ENCODE results near the gene STAT5B. TPM values are rescaled to one million over a fixed set of nuclear protein-coding genes. Genes with fewer than 3 reads are reported as not detected.

The STAT5B gene
- total RNA-seq, 2 donors from 2014 or later = 35.7 to 51.4 TPM

DNA sequence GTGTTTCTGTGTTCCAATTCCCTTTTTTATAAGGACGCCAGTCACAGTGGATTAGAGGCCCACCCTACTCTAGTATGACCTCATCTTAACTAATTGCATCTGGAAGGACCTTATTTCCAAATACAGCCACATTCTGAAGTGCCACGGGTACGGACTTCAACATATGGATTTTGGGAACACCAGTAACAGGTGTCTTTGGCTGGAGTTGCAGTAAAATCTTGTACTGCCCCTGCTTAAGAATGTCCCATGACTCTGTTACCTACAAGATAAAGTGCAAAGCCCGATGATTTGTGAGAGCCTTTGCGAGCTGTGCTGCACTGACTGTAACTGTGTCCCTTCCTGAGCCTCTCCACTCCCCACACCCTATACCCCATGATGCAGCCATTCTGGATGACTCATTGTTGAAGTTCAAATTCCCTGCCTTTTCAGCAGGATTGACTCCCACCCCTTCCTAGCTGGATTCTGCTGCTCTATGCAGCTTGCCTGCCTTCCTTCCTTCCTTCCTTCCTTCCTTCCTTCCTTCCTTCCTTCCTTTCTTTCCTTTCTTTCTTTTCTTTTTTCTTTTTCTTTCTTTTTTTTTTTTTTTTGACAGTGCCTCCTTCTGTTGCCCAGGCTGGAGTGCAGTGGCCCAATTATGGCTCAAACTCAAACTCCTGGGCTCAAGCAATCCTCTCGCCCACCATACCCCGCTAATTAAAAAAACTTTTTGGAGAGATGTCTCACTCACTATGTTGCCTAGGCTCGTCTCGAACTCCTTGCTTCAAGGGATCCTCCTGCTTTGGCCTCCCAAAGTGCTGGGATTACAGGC lies 93.1 kb downstream of the STAT5B start:
- no peaks in the 10 kb centered on the region for H3K36me3 Mint-ChIP-seq (ENCODE audit: low read depth)
- Histone ChIP-seq H3K36me3 (ENCODE audit: control insufficient read depth, insufficient read depth, low read length) (no peaks in the 10 kb centered on the region), H3K27me3 (ENCODE audit: control insufficient read depth, insufficient read depth, low read length, poor library complexity, severe bottlenecking) (peaks cover 67% of the 10 kb centered on the region), H3K4me3 (ENCODE audit: low read length) (peak overlapping the region; percentile 76), H3K27ac (ENCODE audit: low read depth, low read length) (no peak overlapping the region), H3K9me3 (ENCODE audit: control insufficient read depth, low read length) (no peaks in the 10 kb centered on the region), H3K4me1 (ENCODE audit: control insufficient read depth, insufficient read depth, low read length) (peaks cover 4% of the 10 kb centered on the region), H3K9ac (ENCODE audit: extremely low read depth, low read length, poor library complexity, severe bottlenecking) (no peak overlapping the region)
- H3K27ac Mint-ChIP-seq = no peak overlapping the region
- no peak for TF ChIP-seq CTCF (conservative IDR thresholded peaks at IDR 0.05)
- peaks cover 77% of the 10 kb centered on the region for H3K27me3 Mint-ChIP-seq (ENCODE audit: insufficient read depth)
- H3K4me1 Mint-ChIP-seq = peaks cover 8% of the 10 kb centered on the region
- 75 to 85% methylated on average over 8 to 9 of the region's 9 CpGs for WGBS, 2 experiments (ENCODE audit: insufficient coverage in 1 of 2, insufficient read length in 1 of 2)
- DNase-seq = no peak
- no peaks in the 10 kb centered on the region for H3K9me3 Mint-ChIP-seq
- peak overlapping the region; percentile 65 for H3K4me3 Mint-ChIP-seq

DNA sequence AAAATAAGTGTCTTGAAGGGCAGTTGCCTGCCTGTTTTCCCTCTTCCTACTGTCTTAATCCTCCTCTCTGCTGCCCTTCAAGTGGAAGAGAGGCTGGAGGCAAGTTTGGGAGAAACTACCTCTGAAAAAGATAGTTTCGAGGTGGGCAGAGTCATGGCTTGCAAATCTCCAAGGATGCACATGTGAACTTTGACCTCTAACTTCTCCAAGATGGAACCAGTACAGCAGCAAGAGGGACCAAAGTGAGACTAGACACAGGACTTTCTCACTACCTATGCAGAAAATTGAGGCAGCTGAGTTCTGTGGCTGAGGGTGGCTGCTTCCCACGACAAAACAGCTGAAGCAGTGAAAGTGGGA lies 94.4 kb downstream of the STAT5B start:
- peaks cover 8% of the 10 kb centered on the region for H3K4me1 Mint-ChIP-seq
- H3K4me3 ChIP-seq (ENCODE audit: low read length) = no peak overlapping the region
- H3K27me3 Mint-ChIP-seq (ENCODE audit: insufficient read depth) = peaks cover 82% of the 10 kb centered on the region
- H3K9me3 Mint-ChIP-seq = no peaks in the 10 kb centered on the region
- H3K36me3 Mint-ChIP-seq (ENCODE audit: low read depth) = no peaks in the 10 kb centered on the region
- no peak for TF ChIP-seq CTCF (conservative IDR thresholded peaks at IDR 0.05)
- WGBS, 2 experiments (ENCODE audit: insufficient coverage in 1 of 2, insufficient read length in 1 of 2) = 86% methylated on average over 2 of the region's 2 CpGs; no CpG with 5 or more reads in 1 of the 2 experiments
- peaks cover 4% of the 10 kb centered on the region for H3K4me1 ChIP-seq (ENCODE audit: control insufficient read depth, insufficient read depth, low read length)
- no peak overlapping the region for H3K4me3 Mint-ChIP-seq
- H3K27ac ChIP-seq (ENCODE audit: low read depth, low read length) = no peak overlapping the region
- no peaks in the 10 kb centered on the region for H3K9me3 ChIP-seq (ENCODE audit: control insufficient read depth, low read length)
- peaks cover 69% of the 10 kb centered on the region for H3K27me3 ChIP-seq (ENCODE audit: control insufficient read depth, insufficient read depth, low read length, poor library complexity, severe bottlenecking)
- H3K36me3 ChIP-seq (ENCODE audit: control insufficient read depth, insufficient read depth, low read length) = no peaks in the 10 kb centered on the region
- no peak overlapping the region for H3K27ac Mint-ChIP-seq
- no peak overlapping the region for H3K9ac ChIP-seq (ENCODE audit: extremely low read depth, low read length, poor library complexity, severe bottlenecking)
- DNase-seq = no peak

- Mint-ChIP-seq H3K4me1 (peaks cover 8% of the 10 kb centered on the region), H3K27me3 (ENCODE audit: insufficient read depth) (peaks cover 80% of the 10 kb centered on the region), H3K9me3 (no peaks in the 10 kb centered on the region), H3K27ac (no peak within 1 kb of the TSS), H3K36me3 (ENCODE audit: low read depth) (no peaks in the 10 kb centered on the region), H3K4me3 (peak within 1 kb of the TSS; percentile 53)
- Histone ChIP-seq H3K4me1 (ENCODE audit: control insufficient read depth, insufficient read depth, low read length) (peaks cover 4% of the 10 kb centered on the region), H3K4me3 (ENCODE audit: low read length) (peak within 1 kb of the TSS; percentile 68), H3K9me3 (ENCODE audit: control insufficient read depth, low read length) (no peaks in the 10 kb centered on the region), H3K36me3 (ENCODE audit: control insufficient read depth, insufficient read depth, low read length) (no peaks in the 10 kb centered on the region), H3K27me3 (ENCODE audit: control insufficient read depth, insufficient read depth, low read length, poor library complexity, severe bottlenecking) (peaks cover 69% of the 10 kb centered on the region), H3K9ac (ENCODE audit: extremely low read depth, low read length, poor library complexity, severe bottlenecking) (no peak within 1 kb of the TSS), H3K27ac (ENCODE audit: low read depth, low read length) (no peak within 1 kb of the TSS)
- peak; percentile 65 for TF ChIP-seq CTCF (conservative IDR thresholded peaks at IDR 0.05)
- DNase-seq = peak; percentile 91
- WGBS, 2 experiments (ENCODE audit: insufficient coverage in 1 of 2, insufficient read length in 1 of 2) = 6 to 13% methylated on average over 22 to 60 of the region's 60 CpGs
Measured at GRCh38 chr17:42180922-42181850, 95.0 kb downstream of the STAT5B start, which contains the start of gene KCNH4. Gene KCNH4 (minus strand): TSS chr17:42181142. CDS start chr17:42180945, 197 bp downstream.

All from endodermal cell (in vitro differentiated cells).